ENCODE data around the gene GPR146.
A peak's percentile ranks its signal among the peaks of the same experiment; 100 is the strongest.
"Not testable (repeated sequence)": the region's sequence is repeated elsewhere in the genome, so short reads cannot be mapped to it uniquely, and the experiment has no call there.

The GPR146 gene

GRCh38 chr7:1025743-1026581 lies 18.4 kb upstream of the GPR146 start:
- DNase-seq, result no peak

GRCh38 chr7:1026721-1027161 lies 17.6 kb upstream of the GPR146 start:
- DNase-seq, result no peak

- DNase-seq, result no peak
Observed at GRCh38 chr7:1027242-1028043, 16.9 kb upstream of the GPR146 start.

GRCh38 chr7:1028044-1028770 lies 16.1 kb upstream of the GPR146 start:
- DNase-seq, result peak; percentile 94

GRCh38 chr7:1028775-1029636 lies 15.3 kb upstream of the GPR146 start:
- peak; percentile 97 for DNase-seq

GRCh38 chr7:1029637-1030443 lies 14.5 kb upstream of the GPR146 start:
- DNase-seq, result no peak

- no peak for DNase-seq
Observed at GRCh38 chr7:1030444-1031070, 13.8 kb upstream of the GPR146 start.

- no peak for DNase-seq
Observed at GRCh38 chr7:1031716-1032455, 12.5 kb upstream of the GPR146 start.

- DNase-seq, result no peak
Observed at GRCh38 chr7:1032536-1033181, 11.7 kb upstream of the GPR146 start.

- no peak for DNase-seq
Observed at GRCh38 chr7:1033546-1034145, 10.7 kb upstream of the GPR146 start.

- DNase-seq, result not testable (repeated sequence)
Observed at GRCh38 chr7:1034769-1035168, 9.6 kb upstream of the GPR146 start.

GRCh38 chr7:1036164-1036928 lies 8.0 kb upstream of the GPR146 start:
- not testable (repeated sequence) for DNase-seq

GRCh38 chr7:1040233-1040632 lies 4.1 kb upstream of the GPR146 start:
- not testable (repeated sequence) for DNase-seq

GRCh38 chr7:1040790-1041189 lies 3.6 kb upstream of the GPR146 start:
- no peak for DNase-seq

- no peak for DNase-seq
Observed at GRCh38 chr7:1041551-1042491, 2.5 kb upstream of the GPR146 start.

GRCh38 chr7:1042492-1042833 lies 1.9 kb upstream of the GPR146 start:
- DNase-seq, result no peak

GRCh38 chr7:1043552-1044188 lies 676 bp upstream of the GPR146 start:
- DNase-seq, result no peak

Measured in islet precursor cell (in vitro differentiated cells).